ENCODE measurements around the gene CNOT1. TPM values are rescaled to one million over a fixed set of nuclear protein-coding genes. Genes with fewer than 3 reads are reported as not detected.

CNOT1 gene
- total RNA-seq, 2 donors from 2014 or later = 102 to 190 TPM

DNA sequence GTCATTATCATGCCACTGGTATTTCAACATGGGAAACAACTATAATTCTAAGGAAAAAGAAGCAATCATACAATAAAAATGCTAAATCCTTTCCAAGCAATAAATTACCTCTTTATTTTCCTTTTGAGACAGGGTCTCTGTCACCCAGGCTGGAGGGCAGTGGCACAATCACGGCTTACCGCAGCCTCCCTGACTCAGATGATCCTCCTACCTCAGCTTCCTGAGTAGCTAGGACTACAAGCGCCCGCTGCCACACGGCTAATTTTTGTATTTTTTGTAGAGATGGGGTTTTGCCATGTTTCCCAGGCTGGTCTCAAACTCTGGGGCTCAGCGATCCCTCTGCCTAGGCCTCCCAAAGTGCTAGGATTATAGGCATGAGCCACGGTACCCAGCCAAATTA is 24.1 kb downstream of the CNOT1 start:
- no peaks in the 10 kb centered on the region for H3K9me3 ChIP-seq
- H3K27ac ChIP-seq = no peak overlapping the region
- no peaks in the 10 kb centered on the region for H3K27me3 ChIP-seq (replicated peaks; ENCODE audit: insufficient read depth)
- 94% methylated on average over 7 of the region's 7 CpGs for WGBS
- H3K4me1 ChIP-seq (replicated peaks) = no peaks in the 10 kb centered on the region
- H3K4me3 ChIP-seq = no peak overlapping the region
- intact Hi-C loops (cut with DNase I) = no loop called here
- DNase-seq (ENCODE audit: low spot score) = no peak
- no peak for TF ChIP-seq POLR2A (IDR thresholded peaks at IDR 0.05)
- TF ChIP-seq, protein P1, sequence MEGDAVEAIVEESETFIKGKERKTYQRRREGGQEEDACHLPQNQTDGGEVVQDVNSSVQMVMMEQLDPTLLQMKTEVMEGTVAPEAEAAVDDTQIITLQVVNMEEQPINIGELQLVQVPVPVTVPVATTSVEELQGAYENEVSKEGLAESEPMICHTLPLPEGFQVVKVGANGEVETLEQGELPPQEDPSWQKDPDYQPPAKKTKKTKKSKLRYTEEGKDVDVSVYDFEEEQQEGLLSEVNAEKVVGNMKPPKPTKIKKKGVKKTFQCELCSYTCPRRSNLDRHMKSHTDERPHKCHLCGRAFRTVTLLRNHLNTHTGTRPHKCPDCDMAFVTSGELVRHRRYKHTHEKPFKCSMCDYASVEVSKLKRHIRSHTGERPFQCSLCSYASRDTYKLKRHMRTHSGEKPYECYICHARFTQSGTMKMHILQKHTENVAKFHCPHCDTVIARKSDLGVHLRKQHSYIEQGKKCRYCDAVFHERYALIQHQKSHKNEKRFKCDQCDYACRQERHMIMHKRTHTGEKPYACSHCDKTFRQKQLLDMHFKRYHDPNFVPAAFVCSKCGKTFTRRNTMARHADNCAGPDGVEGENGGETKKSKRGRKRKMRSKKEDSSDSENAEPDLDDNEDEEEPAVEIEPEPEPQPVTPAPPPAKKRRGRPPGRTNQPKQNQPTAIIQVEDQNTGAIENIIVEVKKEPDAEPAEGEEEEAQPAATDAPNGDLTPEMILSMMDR (IDR thresholded peaks at IDR 0.05) = no peak
- no peak for TF ChIP-seq POLR2AphosphoS5 (IDR thresholded peaks at IDR 0.05)
- no peaks in the 10 kb centered on the region for H3K36me3 ChIP-seq

DNA sequence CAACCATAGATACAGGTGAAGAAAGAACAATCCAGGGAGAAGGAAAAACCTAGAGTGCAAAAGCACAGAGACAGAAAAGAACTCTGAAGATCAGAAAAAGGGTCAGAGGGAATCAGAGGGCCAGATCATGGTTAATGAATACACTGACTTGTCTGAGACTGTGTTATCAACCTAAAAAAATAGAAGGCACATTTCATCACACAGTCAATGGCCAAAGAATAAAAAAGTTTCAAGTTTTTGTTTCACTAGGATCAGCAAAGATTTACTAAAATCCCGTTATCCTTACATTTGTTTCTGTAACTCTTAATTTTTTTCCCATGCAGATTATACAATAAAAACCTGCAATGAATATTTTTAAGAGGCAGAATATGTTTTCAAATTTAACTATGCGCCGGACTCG is 38.5 kb downstream of the CNOT1 start:
- Histone ChIP-seq H3K4me3 (no peak overlapping the region), H3K9me3 (no peaks in the 10 kb centered on the region), H3K27me3 (replicated peaks; ENCODE audit: insufficient read depth) (no peaks in the 10 kb centered on the region), H3K4me1 (replicated peaks) (no peaks in the 10 kb centered on the region), H3K36me3 (no peaks in the 10 kb centered on the region), H3K27ac (no peak overlapping the region)
- WGBS = 45% methylated on average over 4 of the region's 4 CpGs
- DNase-seq (ENCODE audit: low spot score) = no peak
- intact Hi-C loops (cut with DNase I) = no loop called here
- TF ChIP-seq POLR2A (IDR thresholded peaks at IDR 0.05) (no peak), POLR2AphosphoS5 (IDR thresholded peaks at IDR 0.05) (no peak)
- TF ChIP-seq, protein P1 (IDR thresholded peaks at IDR 0.05) = no peak

DNA sequence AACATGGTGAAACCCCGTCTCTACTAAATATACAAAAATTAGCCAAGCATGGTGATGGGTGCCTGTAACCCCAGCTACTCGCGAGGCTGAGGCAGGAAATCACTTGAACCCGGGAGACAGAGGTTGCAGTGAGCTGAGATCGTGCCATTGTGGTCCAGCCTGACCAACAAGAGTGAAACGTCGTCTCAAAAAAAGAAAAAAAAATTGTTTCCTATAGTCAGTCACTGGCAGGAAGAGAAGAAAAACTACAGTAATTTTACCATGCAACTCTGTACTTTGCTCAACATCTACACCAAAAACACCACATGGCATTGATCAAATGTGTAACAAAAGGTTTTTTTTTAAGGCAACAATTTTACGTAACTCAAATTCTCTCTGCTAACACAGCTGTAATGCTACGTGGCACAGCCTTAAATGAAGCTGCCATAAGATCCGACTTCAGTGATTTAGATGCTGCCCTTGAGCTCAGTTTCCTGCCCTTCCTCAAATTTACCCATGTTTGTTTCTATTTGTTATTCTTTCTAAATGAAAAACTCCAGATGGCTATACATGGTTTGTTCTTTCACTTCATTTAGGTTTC is 40.2 kb downstream of the CNOT1 start:
- no peaks in the 10 kb centered on the region for H3K9me3 ChIP-seq
- DNase-seq (ENCODE audit: low spot score) = no peak
- WGBS = 75% methylated on average over 10 of the region's 10 CpGs
- H3K4me3 ChIP-seq = no peak overlapping the region
- no peak overlapping the region for H3K27ac ChIP-seq
- TF ChIP-seq, protein P1 (IDR thresholded peaks at IDR 0.05) = no peak
- TF ChIP-seq POLR2A (IDR thresholded peaks at IDR 0.05) (no peak), POLR2AphosphoS5 (IDR thresholded peaks at IDR 0.05) (no peak)
- no peaks in the 10 kb centered on the region for H3K36me3 ChIP-seq
- H3K27me3 ChIP-seq (replicated peaks; ENCODE audit: insufficient read depth) = no peaks in the 10 kb centered on the region
- H3K4me1 ChIP-seq (replicated peaks) = no peaks in the 10 kb centered on the region
- intact Hi-C loops (cut with DNase I) = no loop called here

DNA sequence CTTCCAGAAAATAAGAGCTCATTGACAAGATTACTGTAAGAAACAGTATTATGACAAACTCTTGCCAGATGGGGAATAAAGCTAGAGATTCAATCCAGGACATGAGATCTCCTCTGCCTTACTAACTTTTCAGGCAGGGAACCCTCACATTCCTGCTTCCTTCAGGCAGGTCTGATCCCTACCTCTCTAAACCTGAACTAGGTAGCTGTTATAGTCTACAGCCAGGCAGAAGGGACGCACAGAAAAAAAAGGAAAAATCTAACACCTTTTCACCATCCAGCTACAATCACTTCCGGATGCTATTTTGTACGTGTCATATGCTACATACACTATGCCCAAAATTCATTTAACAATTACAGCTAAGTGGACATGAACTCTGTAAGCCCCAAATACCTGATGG is 41.2 kb downstream of the CNOT1 start:
- Histone ChIP-seq H3K27me3 (replicated peaks; ENCODE audit: insufficient read depth) (no peaks in the 10 kb centered on the region), H3K36me3 (peaks cover 0 to 2% of the 10 kb centered on the region in 2 donors), H3K27ac (no peak overlapping the region), H3K4me1 (replicated peaks) (no peaks in the 10 kb centered on the region), H3K9me3 (no peaks in the 10 kb centered on the region), H3K4me3 (no peak overlapping the region)
- no peak for DNase-seq (ENCODE audit: low spot score)
- WGBS = 92% methylated on average over 3 of the region's 3 CpGs
- no peak for TF ChIP-seq POLR2A (IDR thresholded peaks at IDR 0.05)
- TF ChIP-seq POLR2AphosphoS5 (IDR thresholded peaks at IDR 0.05) = no peak
- TF ChIP-seq, protein P1 (IDR thresholded peaks at IDR 0.05) = no peak
- intact Hi-C loops (cut with DNase I) = no loop called here

DNA sequence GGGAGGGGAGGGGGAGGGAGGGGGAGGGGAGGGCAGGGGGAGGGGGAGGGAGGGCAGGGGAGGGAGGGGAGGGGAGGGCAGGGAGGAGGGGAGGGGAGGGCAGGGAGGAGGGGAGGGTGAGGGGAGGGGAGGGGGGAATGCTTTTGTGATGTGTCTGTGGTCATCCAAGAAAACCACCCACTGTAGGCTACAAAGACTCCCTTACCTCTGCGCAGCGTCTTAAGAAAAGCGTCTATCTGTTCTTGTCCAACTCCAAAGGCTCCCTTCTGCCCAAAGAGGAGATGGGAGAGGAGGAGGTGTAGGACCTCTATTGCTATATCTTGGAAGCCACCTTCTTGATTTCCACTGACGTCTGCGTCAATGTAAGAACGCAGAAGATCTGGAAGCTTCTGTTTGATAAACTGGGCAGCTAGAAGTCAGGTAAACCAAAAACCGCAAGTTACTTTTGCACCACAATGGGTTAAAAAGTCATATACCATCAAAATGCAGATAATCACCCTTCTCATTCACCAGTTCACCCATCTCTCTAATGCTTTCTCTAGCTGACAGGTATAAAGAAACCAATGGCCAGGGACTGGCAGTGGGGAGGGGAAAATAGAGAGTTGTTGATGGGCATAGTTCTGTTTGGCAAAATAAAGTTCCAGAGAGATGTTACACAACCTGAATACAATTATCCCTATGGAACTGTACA is 43.1 kb downstream of the CNOT1 start:
- H3K4me3 ChIP-seq = no peak overlapping the region
- DNase-seq (ENCODE audit: low spot score) = no peak
- H3K27ac ChIP-seq = no peak overlapping the region
- peaks cover 0 to 7% of the 10 kb centered on the region in 2 donors for H3K36me3 ChIP-seq
- H3K9me3 ChIP-seq = no peaks in the 10 kb centered on the region
- 94% methylated on average over 7 of the region's 7 CpGs for WGBS
- no peaks in the 10 kb centered on the region for H3K4me1 ChIP-seq (replicated peaks)
- H3K27me3 ChIP-seq (replicated peaks; ENCODE audit: insufficient read depth) = no peaks in the 10 kb centered on the region
- no peak for TF ChIP-seq POLR2A (IDR thresholded peaks at IDR 0.05)
- TF ChIP-seq, protein P1 (IDR thresholded peaks at IDR 0.05) = no peak
- TF ChIP-seq POLR2AphosphoS5 (IDR thresholded peaks at IDR 0.05) = no peak
- intact Hi-C loops (cut with DNase I) = no loop called here

All from prostate gland (tissue), 2 donors.